HG03064 (cell line): Measurements from ENCODE around the gene POSTN.

Experiments used
- ATAC-seq: cut with Tn5 transposase; IDR thresholded peaks from one replicate; pipeline ENCODE4 v1.9.1; 2021; ENCODE audit warnings: low read depth; ENCODE audit not compliant: unreplicated experiment

The POSTN gene

GRCh38 chr13:37526710-37527473 is 71.7 kb downstream of the POSTN start:
- ATAC-seq, result no peak

- ATAC-seq, result no peak
These were observed 83.3 kb downstream of the POSTN start for GRCh38 chr13:37515226-37515625.
